WTC11 (cell line): ENCODE data around the gene MCF2L2.

Experiments used
- FOXJ3 ChIP-seq: sonication (generic); formaldehyde crosslinking; IDR thresholded peaks from 2 replicates; pipeline ENCODE4 v1.9.0; 2021; ENCODE audit warnings: missing genetic modification reagents, mild to moderate bottlenecking, borderline replicate concordance
- MXD4 ChIP-seq: fragments of 250-450 bp; sonication (Bioruptor Pico); IDR thresholded peaks from 2 replicates; pipeline ENCODE4 v1.8.0; 2021; ENCODE audit warnings: mild to moderate bottlenecking, moderate library complexity, borderline replicate concordance
- ZNF219 ChIP-seq: sonication (generic); formaldehyde crosslinking; IDR thresholded peaks from 2 replicates; pipeline ENCODE4 v1.8.0; 2023; ENCODE audit warnings: missing genetic modification reagents, mild to moderate bottlenecking, borderline replicate concordance
- TF ChIP-seq, protein P1 (sequence below): fragments of 200-600 bp; IDR thresholded peaks from 2 replicates; pipeline ENCODE4 v1.8.0; 2022; ENCODE audit warnings: antibody characterized with exemption
- TF ChIP-seq, protein P2 (sequence below): sonication (generic); formaldehyde crosslinking; conservative IDR thresholded peaks from 2 replicates; pipeline ENCODE4 v1.8.1; 2022; ENCODE audit warnings: mild to moderate bottlenecking, missing genetic modification reagents
- TF ChIP-seq, protein P3 (sequence below): sonication (generic); formaldehyde crosslinking; IDR thresholded peaks from 2 replicates; pipeline ENCODE4 v1.8.0; 2022; ENCODE audit warnings: mild to moderate bottlenecking, missing genetic modification reagents
- TF ChIP-seq, protein P4 (sequence below): sonication (generic); formaldehyde crosslinking; conservative IDR thresholded peaks from 2 replicates; pipeline ENCODE4 v1.8.1; 2023; ENCODE audit warnings: mild to moderate bottlenecking, low read depth, missing genetic modification reagents, moderate library complexity
- TF ChIP-seq, protein P5 (sequence below): sonication (generic); formaldehyde crosslinking; IDR thresholded peaks from 2 replicates; pipeline ENCODE4 v1.8.1; 2023; ENCODE audit warnings: mild to moderate bottlenecking, missing genetic modification reagents

DNA sequence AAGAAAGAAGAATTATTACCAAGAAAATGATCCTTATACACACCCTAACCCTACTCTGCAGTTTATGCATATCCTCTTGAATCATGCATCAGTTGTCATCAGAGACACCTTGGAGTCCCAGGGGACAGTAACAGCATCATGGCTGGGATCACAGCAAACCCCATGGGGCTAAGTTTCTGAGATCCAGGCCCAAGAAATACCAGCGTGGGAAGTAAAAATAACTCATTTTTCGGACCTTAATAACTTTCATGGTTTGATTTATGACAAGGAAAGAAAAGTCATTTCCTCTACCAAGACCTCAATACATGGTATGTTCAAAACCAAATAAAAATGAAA lies 214.2 kb downstream of the MCF2L2 start:
- TF ChIP-seq, protein P1, sequence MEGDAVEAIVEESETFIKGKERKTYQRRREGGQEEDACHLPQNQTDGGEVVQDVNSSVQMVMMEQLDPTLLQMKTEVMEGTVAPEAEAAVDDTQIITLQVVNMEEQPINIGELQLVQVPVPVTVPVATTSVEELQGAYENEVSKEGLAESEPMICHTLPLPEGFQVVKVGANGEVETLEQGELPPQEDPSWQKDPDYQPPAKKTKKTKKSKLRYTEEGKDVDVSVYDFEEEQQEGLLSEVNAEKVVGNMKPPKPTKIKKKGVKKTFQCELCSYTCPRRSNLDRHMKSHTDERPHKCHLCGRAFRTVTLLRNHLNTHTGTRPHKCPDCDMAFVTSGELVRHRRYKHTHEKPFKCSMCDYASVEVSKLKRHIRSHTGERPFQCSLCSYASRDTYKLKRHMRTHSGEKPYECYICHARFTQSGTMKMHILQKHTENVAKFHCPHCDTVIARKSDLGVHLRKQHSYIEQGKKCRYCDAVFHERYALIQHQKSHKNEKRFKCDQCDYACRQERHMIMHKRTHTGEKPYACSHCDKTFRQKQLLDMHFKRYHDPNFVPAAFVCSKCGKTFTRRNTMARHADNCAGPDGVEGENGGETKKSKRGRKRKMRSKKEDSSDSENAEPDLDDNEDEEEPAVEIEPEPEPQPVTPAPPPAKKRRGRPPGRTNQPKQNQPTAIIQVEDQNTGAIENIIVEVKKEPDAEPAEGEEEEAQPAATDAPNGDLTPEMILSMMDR: no peak
- TF ChIP-seq ZNF219 (no peak), MXD4 (no peak), FOXJ3 (CRISPR knock-in tag) (no peak)
- TF ChIP-seq, protein P2, sequence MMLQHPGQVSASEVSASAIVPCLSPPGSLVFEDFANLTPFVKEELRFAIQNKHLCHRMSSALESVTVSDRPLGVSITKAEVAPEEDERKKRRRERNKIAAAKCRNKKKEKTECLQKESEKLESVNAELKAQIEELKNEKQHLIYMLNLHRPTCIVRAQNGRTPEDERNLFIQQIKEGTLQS (CRISPR knock-in tag): no peak
- TF ChIP-seq, protein P3, sequence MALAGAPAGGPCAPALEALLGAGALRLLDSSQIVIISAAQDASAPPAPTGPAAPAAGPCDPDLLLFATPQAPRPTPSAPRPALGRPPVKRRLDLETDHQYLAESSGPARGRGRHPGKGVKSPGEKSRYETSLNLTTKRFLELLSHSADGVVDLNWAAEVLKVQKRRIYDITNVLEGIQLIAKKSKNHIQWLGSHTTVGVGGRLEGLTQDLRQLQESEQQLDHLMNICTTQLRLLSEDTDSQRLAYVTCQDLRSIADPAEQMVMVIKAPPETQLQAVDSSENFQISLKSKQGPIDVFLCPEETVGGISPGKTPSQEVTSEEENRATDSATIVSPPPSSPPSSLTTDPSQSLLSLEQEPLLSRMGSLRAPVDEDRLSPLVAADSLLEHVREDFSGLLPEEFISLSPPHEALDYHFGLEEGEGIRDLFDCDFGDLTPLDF (CRISPR knock-in tag): no peak
- TF ChIP-seq, protein P4, sequence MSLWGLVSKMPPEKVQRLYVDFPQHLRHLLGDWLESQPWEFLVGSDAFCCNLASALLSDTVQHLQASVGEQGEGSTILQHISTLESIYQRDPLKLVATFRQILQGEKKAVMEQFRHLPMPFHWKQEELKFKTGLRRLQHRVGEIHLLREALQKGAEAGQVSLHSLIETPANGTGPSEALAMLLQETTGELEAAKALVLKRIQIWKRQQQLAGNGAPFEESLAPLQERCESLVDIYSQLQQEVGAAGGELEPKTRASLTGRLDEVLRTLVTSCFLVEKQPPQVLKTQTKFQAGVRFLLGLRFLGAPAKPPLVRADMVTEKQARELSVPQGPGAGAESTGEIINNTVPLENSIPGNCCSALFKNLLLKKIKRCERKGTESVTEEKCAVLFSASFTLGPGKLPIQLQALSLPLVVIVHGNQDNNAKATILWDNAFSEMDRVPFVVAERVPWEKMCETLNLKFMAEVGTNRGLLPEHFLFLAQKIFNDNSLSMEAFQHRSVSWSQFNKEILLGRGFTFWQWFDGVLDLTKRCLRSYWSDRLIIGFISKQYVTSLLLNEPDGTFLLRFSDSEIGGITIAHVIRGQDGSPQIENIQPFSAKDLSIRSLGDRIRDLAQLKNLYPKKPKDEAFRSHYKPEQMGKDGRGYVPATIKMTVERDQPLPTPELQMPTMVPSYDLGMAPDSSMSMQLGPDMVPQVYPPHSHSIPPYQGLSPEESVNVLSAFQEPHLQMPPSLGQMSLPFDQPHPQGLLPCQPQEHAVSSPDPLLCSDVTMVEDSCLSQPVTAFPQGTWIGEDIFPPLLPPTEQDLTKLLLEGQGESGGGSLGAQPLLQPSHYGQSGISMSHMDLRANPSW: no peak
- TF ChIP-seq, protein P5, sequence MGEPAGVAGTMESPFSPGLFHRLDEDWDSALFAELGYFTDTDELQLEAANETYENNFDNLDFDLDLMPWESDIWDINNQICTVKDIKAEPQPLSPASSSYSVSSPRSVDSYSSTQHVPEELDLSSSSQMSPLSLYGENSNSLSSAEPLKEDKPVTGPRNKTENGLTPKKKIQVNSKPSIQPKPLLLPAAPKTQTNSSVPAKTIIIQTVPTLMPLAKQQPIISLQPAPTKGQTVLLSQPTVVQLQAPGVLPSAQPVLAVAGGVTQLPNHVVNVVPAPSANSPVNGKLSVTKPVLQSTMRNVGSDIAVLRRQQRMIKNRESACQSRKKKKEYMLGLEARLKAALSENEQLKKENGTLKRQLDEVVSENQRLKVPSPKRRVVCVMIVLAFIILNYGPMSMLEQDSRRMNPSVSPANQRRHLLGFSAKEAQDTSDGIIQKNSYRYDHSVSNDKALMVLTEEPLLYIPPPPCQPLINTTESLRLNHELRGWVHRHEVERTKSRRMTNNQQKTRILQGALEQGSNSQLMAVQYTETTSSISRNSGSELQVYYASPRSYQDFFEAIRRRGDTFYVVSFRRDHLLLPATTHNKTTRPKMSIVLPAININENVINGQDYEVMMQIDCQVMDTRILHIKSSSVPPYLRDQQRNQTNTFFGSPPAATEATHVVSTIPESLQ: no peak
